ENCODE results near the gene PSMD3.
"Not testable (repeated sequence)": the region's sequence is repeated elsewhere in the genome, so short reads cannot be mapped to it uniquely, and the experiment has no call there.

Gene PSMD3

GRCh38 chr17:39997543-39997942, 16.9 kb downstream of the PSMD3 start:
- no peak overlapping the region for H3K27ac ChIP-seq
- no peak for TF ChIP-seq ZFX (IDR thresholded peaks at IDR 0.05; ENCODE audit: borderline replicate concordance)
- no peak for TF ChIP-seq CTCF (IDR thresholded peaks at IDR 0.05)

- H3K27ac ChIP-seq = no peak overlapping the region
- TF ChIP-seq ZFX (IDR thresholded peaks at IDR 0.05; ENCODE audit: borderline replicate concordance) (no peak), CTCF (IDR thresholded peaks at IDR 0.05) (no peak)
Observed at GRCh38 chr17:39999067-39999466, 18.5 kb downstream of the PSMD3 start.

- no peak overlapping the region for H3K27ac ChIP-seq
- TF ChIP-seq ZFX (IDR thresholded peaks at IDR 0.05; ENCODE audit: borderline replicate concordance) = no peak
- no peak for TF ChIP-seq CTCF (IDR thresholded peaks at IDR 0.05)
Observed at GRCh38 chr17:40000161-40000560, 19.6 kb downstream of the PSMD3 start.

- H3K27ac ChIP-seq = not testable (repeated sequence)
Observed at GRCh38 chr17:40001335-40001734, 20.7 kb downstream of the PSMD3 start.

GRCh38 chr17:40004072-40004471, 23.5 kb downstream of the PSMD3 start:
- no peak overlapping the region for H3K27ac ChIP-seq
- TF ChIP-seq CTCF (IDR thresholded peaks at IDR 0.05) (no peak), ZFX (IDR thresholded peaks at IDR 0.05; ENCODE audit: borderline replicate concordance) (no peak)

- TF ChIP-seq ZFX (IDR thresholded peaks at IDR 0.05; ENCODE audit: borderline replicate concordance) = no peak
Observed at GRCh38 chr17:40004712-40005111, 24.1 kb downstream of the PSMD3 start.

GRCh38 chr17:40005520-40005919, 24.9 kb downstream of the PSMD3 start:
- no peak overlapping the region for H3K27ac ChIP-seq
- TF ChIP-seq CTCF (IDR thresholded peaks at IDR 0.05) (no peak), ZFX (IDR thresholded peaks at IDR 0.05; ENCODE audit: borderline replicate concordance) (no peak)

More at GRCh38 chr17:40004712-40005111, 24.1 kb downstream of the PSMD3 start:
- no peak overlapping the region for H3K27ac ChIP-seq

GRCh38 chr17:40010946-40011500, 30.4 kb downstream of the PSMD3 start:
- H3K27ac ChIP-seq = not testable (repeated sequence)

- not testable (repeated sequence) for H3K27ac ChIP-seq
Observed at GRCh38 chr17:40012017-40012647, 31.5 kb downstream of the PSMD3 start.
